RCC 7860 (cell line): ENCODE results near the gene CACNB2.

ENCODE experiments used
- DNase-seq: peaks from one replicate; pipeline ENCODE4 v3.0.0-alpha.2; 2015; ENCODE audit warnings: low spot score
- FAIRE-seq: peaks from 2 replicates; lab custom pipeline; 2012; peaks lifted over from hg19 to GRCh38; lab: Jason Lieb, UNC

Gene CACNB2

GRCh38 chr10:18377898-18378297 is 237.7 kb downstream of the CACNB2 start:
- FAIRE-seq = no peak
- no peak for DNase-seq

DNA sequence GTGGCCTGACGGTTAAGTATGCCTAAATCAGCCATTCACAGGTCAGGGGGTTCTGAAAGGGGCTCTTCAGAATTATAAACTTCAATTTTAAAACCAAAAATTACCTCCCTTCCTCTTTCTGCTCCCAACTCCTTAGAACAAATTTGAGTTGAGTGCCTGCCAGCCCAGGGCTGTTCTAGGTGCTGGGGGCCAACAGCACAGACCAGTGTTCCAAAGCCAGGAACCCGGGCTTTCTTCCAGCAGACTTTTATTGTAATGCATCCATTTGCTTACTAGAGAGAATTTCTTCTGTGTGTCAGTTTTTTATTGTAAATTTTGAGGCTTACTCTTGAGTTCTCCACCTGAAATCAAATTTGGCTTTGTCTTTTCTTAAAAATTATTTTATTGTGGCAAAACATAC is 238.5 kb downstream of the CACNB2 start:
- no peak for FAIRE-seq
- no peak for DNase-seq

- DNase-seq (no peak), FAIRE-seq (no peak)
These were observed 241.5 kb downstream of the CACNB2 start for GRCh38 chr10:18381679-18382078.

GRCh38 chr10:18397906-18398305 is 257.7 kb downstream of the CACNB2 start:
- DNase-seq (no peak), FAIRE-seq (no peak)

- DNase-seq (no peak), FAIRE-seq (no peak)
These were observed 258.9 kb downstream of the CACNB2 start for GRCh38 chr10:18399158-18399557.

GRCh38 chr10:18400201-18400905 is 260.1 kb downstream of the CACNB2 start:
- DNase-seq = no peak
- no peak for FAIRE-seq

- FAIRE-seq = no peak
- DNase-seq = no peak
These were observed 260.7 kb downstream of the CACNB2 start for GRCh38 chr10:18400906-18401245.

GRCh38 chr10:18401416-18402195 is 261.4 kb downstream of the CACNB2 start:
- no peak for FAIRE-seq
- no peak for DNase-seq

DNA sequence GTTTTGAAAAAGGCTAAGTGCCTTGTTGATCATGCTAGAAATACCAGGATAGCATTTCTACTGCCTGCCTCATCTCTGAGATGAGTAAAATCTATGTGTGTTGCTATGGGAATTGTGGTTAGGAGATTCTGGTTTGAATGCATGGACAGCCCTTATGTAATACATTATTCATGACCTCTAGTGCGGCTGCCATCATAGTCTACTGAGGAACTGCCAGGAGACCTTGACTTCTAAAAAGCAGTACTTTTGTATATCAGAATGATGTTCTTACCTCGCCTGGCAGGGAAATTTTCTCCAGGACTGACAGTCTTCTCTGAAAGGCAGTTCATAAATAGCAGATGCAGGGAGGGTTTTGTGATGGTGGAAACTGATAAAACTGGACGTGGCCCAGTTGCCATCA is 262.6 kb downstream of the CACNB2 start:
- FAIRE-seq (no peak), DNase-seq (no peak)

DNA sequence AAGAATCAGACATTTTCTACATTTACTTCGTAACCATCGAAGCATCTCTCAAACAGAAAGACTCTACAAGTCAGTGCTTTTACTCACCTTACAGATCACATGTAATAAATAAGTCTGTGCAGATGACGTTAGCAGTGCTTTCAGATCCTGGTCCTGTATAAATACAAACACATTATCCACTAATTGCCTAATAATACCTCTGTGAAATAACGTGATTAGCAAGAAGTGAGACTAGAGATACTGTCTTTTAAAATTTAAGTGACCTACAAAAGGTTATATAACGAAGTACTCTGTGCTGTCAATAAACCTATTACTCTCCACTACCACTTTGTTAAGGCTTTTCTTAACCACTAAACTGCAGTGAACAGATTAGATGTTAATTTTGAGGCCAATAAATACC is 264.3 kb downstream of the CACNB2 start:
- no peak for DNase-seq
- no peak for FAIRE-seq

- DNase-seq = no peak
- FAIRE-seq = no peak
These were observed 265.9 kb downstream of the CACNB2 start for GRCh38 chr10:18406136-18406535.

DNA sequence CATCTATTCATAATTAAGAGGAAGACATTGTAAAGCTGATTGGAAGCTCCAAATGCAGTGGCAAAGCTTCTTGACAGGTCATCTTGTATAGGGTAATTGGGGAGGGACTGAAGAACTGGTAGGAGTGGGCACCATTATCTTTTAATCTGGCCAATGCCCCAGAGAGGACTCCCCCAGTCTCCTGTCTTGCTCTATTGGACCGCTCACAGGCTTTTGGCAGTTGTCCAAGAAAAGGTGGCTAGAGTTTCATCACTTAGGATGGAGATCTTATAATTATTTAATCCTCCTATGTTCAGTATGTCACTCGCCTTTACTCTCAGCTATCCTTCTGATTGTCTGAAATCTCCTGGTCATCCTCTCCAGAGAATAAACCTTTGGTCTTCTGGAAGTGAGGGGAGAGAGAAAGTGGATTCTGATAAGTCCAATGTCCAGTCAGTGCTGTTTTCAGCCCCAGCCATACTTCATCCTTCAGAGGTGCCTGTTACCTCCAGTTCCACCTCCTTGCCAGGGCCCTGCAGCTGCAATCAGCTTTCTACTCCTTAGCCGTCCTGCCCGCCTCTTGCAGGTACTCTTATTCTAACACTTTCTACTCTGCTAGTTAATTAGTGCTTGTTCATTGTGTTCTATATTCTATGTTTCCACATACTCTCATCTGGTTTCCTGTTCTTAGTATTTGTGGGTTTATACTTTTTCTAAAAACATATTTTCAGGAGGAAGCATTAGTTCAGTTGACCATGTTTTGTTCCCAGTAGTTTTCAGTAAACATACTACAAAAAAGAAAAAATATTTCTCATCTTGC is 269.6 kb downstream of the CACNB2 start:
- FAIRE-seq = no peak
- DNase-seq = no peak

- DNase-seq (no peak), FAIRE-seq (no peak)
These were observed 273.8 kb downstream of the CACNB2 start for GRCh38 chr10:18414061-18414460.

DNA sequence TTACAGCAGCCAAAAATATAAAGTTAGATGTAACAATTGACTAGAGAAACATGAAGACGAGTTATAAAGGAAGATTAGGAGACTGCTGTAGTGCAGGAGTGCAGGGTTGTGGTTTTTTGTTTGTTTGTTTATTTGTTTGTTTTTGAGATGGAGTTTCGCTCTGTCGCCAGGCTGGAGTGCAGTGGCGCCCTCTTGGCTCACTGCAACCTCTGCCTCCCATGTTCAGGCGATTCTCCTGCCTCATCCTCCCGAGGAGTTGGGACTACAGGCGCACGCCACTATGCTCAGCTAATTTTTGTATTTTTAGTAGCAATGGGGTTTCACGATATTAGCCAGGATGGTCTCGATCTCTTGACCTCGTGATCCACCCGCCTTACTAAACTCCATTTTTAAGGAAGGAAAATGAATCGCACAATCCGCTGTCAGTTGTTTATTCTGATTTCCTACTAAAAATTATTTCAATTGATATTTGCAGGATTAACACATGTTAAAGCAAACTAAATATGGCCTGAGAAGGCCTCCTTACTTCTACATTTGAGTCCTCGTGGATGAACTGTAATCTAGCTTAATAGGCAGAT is 277.8 kb downstream of the CACNB2 start:
- FAIRE-seq = no peak
- DNase-seq = no peak

DNA sequence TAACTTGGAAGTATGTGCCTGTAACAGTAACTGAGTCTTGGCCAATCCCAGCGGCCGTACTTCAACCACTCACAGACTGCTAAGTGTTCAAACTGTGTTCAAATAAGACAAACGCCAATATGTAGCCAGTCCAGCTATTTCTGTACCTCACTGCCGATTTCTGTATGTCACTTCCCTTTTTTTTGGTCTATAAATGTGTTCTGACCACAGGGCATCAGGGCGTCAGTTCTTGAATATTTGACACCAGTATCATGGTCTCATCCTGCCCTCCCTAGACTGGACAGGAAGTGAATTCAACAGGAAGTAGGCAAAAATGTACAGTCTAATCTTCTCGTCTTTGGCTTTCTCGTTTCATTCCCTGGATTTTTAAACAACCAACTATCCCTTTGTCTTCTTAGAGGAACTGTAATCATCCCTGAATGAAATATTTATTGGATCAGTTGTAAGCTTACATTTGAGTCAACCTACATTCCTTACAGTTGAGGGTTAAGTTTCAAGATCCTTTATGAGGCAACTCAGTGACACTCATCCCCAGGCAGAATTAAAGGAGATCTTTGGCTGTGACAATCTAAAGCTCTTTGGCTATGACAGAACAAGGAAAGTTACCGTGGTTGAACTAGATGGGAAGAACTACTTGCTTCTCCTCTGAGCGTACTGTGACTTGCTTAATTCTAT is 278.5 kb downstream of the CACNB2 start:
- DNase-seq = no peak
- FAIRE-seq = no peak

GRCh38 chr10:18419945-18420344 is 279.7 kb downstream of the CACNB2 start:
- no peak for FAIRE-seq
- DNase-seq = no peak

- no peak for FAIRE-seq
These were observed 281.6 kb downstream of the CACNB2 start for GRCh38 chr10:18421726-18422293.

DNA sequence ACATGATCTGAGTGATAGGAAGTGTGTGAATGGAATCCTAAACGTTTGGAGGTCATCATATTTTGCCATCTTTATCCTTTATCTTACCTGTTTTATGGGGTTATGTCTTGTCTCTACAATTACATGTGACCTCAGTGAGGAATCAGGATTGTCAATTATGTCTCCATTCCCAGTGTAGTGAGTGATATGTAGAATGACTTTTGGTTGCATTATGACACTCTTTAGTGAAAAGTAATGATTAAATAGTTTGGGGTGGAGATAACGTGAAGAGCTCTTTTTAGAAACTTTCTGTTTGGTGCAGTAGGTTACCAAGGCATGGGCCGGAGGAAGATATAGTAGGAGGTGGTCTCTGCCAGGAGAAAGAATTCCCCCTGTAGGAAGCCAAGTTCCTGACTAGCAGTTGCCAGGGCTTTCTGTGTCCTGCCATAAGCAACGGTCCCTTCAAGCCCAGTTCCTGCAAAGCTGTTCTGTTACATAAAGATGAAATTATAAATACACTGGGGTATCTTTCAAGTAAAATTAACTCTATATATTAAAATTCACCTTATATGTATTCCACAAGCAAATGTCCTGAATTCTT is 282.9 kb downstream of the CACNB2 start:
- FAIRE-seq = no peak

More at GRCh38 chr10:18421726-18422293, 281.6 kb downstream of the CACNB2 start:
- DNase-seq = no peak

GRCh38 chr10:18424200-18424599 is 284.0 kb downstream of the CACNB2 start:
- FAIRE-seq (no peak), DNase-seq (no peak)

More for the DNA sequence above, 282.9 kb downstream of the CACNB2 start:
- DNase-seq = no peak

DNA sequence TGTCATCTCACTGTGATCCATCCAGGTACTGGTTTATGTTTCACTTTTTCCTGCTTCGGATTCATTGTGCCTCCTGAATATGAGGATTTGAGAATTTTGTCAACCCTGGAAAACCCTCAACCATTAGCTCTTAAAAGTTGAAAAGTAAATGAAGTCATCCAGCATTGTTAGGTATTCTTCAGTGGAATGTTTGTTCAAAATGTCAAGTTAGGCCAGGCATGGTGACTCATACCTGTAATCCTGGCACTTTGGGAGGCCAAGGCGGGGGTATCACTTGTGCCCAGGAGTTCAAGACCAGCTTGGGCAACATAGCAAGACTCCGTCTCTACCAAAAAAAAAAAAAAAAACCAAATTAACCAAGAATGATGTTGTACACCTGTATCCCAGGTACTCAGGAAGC is 289.1 kb downstream of the CACNB2 start:
- FAIRE-seq = no peak

More for the DNA sequence above, 289.1 kb downstream of the CACNB2 start:
- DNase-seq = no peak
